Amniotic stem cell (primary cell): Measurements from ENCODE around the gene XIRP1.

Experiments used
- DNase-seq: peaks from one replicate; lab custom pipeline; 2025; lab: John Stamatoyannopoulos, UW

The XIRP1 gene

DNA sequence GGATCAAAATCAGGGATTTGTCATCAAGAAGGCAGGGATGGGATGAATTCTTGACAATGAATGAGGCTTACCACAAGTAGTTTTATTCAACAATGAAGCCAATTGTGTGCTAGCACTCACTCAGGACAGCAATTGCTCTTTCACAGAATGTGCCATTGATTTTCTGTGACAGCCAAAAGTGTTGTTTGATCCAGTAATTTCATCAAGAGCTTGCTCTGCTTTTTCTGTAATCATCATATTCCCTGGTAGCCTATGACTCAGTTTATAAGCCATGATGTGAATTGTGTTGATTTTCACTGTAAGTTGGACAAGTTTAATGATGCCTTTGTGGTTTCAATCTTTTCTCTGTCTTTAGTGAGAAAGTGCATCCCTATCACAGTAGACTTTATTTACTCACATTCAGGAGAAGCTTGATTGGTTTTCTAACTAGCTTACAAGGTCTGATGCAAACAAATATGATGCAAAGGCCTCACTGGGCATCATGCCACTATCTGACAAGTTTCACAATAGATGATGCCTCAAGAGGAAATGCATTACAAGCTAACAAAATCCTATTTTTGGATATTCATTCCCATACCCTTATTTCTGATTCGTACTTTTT lies 25.4 kb downstream of the XIRP1 start:
- peak; percentile 23 for DNase-seq

DNA sequence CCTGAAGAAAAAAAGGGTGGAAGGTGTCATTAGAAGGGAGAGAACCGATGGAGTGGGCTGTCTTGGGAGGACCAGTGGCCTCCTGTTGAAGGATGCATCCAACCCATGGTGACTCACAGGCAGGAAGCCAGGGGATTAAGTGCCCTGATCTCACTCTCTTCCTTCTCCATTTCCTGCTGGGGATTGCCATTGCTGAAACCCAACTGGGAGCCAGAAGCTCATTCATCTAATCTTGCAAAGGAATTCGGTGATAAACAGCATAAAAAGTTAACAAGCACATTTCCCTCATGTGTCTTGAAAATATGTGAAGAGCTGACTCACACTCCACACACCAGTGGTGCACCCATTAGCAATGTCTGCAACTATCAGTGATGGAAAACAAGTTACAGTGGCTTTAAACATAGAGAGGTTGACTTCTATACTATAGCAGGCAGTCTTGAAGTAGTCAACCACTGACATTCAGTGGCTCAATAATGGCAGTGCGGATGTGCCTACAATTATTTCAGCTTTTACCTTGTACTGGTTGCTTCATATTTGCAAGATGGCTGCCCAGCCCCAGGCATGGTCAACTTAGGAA lies 26.2 kb downstream of the XIRP1 start:
- peak; percentile 68 for DNase-seq

DNA sequence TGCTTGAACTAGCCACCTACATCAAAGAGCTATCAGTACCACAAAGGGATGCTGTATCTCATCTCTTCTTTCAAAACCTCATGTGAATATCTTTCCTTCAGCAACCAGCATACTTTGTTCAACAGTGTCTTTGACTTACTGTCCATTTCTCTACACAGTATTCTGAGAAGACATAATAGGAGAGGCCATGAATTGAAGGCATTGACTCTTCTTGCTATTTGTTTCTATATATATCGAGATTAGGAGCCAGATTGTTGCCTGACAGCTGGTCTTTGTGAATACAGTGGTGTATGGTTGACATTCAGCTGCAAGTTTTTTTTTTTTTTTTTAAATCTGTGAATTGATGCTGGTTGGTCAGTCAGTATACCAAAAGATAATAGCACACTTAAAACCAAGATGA lies 26.9 kb downstream of the XIRP1 start:
- DNase-seq: no peak

DNA sequence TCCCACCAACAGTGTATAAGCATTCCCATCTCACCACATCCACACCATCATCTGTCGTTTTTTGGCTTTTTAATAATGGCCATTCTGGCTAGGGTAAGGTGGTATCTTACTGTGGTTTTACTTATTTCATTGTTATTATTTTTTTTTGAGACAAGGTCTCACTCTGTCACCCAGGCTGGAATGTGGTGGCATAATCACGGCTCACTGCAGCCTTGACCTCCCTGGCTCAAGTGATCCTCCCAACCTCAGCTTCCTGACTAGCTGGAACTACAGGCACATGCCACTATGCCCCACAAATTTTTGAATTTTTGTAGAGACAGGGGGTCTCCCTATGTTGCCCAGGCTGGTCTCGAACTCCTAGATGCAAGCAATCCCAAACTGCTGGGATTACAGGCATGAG lies 28.0 kb downstream of the XIRP1 start:
- no peak for DNase-seq

DNA sequence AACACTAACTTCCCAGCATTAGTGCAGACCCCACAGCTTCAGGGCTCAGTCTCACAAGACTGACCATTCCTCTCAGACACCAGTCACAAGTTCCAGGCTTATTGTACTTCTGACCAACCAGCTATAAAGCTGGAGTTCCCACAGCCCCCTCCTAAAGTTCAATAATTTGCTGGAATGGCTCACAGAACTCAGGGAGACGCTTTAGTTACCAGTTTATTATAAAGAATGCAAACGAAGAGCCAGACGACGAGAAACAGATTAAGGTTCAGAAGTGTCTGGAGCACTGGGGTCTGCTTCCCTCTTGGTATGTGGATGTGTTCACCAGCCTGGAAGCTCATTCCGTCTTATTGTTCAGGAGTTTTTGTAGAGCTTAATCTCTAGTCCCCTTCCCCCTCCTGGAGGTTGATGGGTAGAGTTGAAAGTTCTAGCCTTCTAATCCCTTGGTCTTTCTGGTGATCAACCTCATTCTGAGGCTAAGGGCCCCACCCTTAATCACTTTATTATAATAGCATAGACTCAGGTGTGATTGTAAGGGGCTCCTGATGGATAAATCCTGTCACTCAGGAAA lies 34.2 kb downstream of the XIRP1 start:
- no peak for DNase-seq

DNA sequence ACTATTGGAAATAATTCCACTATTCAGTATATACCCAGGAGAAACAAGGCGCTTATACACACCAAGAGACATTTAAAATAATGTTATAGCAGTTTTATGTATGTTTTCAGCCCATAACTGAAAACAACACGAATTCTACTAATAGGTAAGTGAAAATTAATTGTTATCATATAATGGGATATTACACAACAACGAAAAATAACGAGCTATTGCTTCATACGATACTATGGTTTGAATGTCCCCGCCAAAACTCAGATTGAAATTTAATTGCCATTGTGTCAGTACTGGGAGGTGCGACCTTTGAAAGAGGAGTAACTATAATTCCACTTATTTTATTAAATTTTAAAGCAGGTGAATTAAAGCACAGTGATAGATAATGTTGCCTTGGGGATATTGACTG lies 35.0 kb downstream of the XIRP1 start:
- no peak for DNase-seq

DNA sequence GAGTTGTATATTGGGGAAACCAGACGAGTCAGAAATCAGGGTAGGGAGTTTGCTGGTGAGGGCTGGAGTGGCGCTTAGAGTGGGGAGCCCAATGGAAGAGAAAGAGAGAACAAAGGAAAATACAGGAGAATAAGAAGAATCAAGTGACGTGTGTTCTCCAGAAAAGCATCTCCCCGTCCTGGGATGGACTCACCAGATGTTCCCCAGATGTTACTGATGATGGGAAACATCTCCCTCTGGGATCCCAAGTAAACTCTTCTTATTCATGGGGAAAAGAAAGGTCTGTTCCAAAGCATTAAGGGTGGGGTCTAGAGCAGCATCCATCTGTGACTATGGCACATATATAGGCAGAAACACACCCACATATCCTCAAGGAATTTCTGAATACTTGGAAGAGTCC lies 36.0 kb downstream of the XIRP1 start:
- DNase-seq: no peak

DNA sequence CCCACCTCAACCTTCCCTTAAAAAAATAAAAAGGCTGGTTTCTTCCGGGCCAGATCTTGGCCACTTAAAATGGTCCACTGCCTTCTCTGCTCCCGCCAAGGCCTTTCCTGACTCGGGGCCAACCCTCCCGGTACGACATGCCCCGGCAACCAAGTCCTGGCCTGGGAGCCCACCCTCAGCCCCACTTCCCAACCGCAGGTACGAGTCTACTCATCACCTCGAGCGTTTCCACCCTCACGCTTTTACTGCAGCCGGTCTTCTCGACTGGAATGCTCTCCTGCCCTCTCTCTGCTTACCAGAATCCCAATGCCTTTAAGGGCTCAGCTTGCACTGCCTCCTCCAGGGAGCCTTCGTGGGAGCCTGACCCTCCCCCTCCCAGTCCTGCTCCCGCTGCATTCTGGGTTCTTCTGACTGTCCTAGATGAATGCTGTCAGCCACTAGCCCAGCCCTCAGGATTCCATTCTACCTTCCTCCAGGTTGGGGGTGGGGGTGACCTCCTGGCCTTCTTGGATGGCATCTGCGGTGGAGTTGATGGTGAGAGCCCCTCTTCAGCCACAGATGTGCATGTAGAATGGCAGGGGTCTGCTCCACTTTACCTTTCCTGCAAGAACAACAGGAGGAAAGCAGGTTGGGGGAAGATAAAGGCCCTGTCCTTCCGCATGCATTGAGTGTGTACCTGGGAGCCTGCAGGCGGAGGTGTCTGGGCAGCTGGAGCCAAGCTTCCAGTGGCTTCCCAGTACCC lies 37.9 kb downstream of the XIRP1 start:
- DNase-seq: no peak

DNA sequence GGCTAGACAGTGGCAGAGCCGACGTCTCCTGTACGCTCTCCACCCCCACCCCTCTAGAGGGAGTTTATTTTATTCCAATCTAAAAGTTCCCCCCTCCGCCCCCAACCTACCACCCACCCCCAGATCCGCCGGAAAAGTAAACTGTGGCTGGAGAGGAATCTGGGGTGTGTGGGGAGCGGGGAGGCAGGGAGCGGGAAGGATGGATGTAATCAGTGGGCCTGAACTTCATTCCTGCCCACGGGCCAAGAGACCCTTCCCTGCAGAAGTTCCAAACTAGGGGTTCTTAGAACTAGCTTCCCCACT lies 38.5 kb downstream of the XIRP1 start:
- no peak for DNase-seq

DNA sequence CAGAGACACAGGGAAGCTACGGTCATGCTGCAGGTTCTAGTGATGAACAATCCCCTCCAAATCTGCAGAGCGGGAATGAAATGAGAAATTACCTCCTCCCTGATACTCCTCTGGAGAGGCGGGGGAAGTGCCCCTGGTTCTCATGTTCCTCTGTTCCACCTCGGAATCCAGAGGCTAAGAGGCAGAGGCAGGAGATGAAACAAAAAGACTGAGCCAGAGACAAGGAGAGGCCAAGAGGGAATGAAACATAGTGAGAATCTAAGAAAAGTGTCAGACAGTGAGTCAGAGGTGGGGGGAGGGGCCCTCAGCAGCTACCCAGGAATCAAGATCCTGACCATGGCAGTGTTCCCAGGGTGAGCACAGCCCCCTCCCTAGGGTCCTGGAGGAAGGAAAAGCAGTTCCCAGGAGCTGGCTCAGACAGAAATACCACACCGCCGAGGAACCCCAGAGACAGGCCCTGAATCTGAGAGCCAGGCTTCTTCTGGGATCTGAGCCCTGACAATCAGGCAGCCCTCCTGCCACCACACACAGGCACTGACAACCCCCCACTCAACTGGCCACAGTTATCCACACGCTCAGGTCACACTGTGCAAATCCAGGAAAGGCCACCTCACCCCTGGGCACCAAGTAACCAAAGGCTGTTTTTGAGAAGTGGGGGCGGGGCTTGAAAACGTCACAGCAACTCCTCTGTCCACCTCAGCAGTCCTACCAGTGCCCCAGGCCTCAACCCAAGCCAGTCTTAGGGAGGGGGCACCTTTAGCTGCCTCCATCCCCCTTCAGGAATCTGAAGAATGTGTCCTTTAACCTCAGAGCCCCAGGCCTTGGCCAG lies 41.4 kb downstream of the XIRP1 start:
- peak; percentile 85 for DNase-seq

DNA sequence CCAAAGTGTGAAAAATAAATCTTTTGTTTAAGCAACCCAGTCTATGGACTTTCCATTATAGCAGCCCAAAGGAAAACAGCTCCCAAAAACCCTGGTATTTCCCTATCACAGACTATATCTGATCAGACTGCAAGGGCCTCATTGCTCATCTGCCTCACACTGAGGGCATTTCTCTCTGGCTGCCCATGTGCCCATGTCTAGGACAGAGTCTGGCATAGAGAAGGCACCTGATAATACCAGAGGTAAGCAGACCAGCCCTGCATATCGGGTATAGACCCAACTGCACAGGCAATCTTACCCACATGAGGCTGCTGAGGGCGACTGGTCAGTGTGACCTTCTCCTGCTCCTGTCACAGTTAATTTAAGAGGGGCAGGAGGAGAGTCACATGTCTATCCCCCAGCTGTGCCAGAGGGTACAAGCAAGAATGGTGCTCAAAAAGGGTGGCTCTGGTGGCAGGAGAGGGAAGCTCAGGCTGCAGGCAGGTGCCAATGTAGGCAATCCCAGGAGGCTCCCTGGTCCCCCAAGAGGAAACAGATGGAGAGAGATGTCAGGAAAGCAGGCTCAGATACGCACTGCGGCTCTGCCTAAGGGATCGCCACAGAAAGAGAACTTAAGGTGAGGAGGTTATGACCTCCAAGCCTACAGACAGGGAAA lies 42.1 kb downstream of the XIRP1 start:
- DNase-seq: no peak

DNA sequence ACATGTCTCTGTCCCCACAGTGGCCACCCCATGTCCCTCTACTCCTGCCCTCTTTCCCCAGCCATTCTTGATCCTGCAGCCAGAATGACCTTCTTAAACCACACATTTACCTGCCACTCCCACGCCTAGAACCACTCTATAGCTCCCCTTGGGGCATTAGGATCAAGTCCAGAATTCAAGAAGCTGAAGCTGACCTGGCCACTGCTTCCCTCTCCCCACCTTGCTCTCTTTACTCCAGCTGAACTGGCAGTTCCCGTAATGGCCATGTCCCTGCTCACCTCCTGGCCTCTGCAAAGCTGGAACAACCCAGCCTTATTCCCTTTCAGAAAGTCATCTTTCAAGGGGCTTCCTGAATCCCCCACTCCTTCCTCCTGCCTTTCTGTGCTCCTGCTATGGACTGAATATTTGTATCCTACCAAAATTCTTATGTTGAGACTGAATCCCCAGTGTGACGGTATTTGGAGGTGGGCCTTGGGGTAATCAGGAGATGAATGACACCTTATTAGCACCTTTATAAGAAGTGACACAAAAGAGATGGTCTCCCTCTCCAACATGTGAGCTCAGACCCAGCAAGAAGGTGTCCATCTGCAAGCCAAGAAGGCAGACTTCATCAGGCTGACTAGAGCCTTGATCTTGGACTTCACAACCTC lies 42.8 kb downstream of the XIRP1 start:
- no peak for DNase-seq

DNA sequence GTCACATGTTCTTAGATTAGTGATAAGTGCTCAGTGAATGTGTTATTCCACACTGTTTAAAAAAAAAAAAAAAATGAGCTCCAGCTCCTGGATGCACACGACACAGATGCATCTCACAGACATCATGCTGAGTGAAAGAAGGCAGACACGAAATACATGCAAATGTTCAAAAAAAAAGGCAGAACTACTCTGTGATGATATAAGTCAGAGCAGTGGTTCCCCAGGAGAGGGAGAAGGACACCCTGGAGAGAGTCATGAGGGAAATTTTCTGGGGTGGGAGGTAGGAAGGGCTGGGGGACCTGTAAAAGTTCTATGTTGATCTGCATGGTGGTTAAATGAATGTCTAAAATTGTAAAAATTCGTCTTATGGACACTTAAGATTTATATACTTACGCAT lies 43.3 kb downstream of the XIRP1 start:
- DNase-seq: no peak

DNA sequence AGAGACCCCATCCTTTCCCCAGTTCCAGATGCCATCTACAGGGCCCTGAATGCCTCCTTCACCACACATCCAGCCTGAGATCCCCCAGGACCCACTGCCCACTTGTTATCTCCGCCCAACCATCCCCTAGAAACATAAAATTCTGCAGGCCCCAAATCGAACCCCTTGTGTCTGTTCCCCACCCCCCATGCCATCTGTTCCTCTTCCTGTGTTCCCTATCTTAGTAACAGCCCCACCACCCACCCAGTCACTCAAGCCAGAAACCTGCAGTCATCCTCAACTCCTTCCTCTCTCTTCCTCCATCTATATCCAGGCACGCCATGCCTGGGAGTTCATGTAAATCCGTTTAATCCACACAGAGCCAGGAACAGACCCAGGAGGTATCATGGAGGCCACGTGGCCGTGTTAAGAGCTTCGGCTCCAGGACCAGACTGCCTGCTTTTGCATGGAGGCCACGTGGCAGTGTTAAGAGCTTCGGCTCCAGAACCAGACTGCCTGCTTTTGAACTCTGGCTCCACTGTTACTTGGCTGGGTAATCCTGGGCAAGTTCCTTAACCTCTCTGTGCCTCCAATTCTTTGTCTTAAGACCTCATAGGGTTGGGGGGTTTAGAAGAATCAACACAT lies 43.8 kb downstream of the XIRP1 start:
- DNase-seq: no peak

DNA sequence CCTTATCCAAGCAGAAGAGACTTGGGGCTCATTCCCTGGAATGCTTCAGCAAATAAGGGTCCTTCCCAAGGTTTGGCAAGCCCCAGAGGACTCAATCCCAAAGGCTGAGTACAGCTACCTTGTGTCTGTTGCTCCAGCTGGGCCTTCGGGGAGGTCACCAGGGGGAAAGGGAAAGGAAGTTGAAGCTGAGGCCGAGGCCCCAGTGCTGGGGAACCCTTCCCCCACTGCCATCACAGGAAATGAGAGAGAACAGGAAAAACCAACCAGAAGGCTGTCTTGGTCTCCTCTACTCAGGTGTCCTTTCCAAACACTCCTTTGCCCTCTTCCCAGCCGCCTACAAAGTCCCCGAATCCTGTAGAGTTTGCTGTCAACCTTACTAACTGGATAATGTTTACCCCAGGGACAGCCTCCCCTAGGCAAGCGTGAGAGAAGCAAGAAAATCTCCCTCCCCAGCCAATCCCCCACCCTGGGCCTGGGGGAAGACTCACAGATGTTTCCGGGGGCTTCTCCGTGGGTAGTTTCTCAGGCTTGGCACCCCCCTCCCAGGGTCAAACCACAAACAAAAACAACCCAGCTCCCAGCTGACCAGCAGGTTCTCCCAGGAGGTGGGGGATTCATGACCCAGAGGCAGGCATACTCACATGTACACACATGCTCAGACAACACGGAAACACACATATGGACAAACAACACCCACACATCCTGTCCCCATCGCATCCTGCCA lies 44.5 kb downstream of the XIRP1 start:
- DNase-seq: no peak

DNA sequence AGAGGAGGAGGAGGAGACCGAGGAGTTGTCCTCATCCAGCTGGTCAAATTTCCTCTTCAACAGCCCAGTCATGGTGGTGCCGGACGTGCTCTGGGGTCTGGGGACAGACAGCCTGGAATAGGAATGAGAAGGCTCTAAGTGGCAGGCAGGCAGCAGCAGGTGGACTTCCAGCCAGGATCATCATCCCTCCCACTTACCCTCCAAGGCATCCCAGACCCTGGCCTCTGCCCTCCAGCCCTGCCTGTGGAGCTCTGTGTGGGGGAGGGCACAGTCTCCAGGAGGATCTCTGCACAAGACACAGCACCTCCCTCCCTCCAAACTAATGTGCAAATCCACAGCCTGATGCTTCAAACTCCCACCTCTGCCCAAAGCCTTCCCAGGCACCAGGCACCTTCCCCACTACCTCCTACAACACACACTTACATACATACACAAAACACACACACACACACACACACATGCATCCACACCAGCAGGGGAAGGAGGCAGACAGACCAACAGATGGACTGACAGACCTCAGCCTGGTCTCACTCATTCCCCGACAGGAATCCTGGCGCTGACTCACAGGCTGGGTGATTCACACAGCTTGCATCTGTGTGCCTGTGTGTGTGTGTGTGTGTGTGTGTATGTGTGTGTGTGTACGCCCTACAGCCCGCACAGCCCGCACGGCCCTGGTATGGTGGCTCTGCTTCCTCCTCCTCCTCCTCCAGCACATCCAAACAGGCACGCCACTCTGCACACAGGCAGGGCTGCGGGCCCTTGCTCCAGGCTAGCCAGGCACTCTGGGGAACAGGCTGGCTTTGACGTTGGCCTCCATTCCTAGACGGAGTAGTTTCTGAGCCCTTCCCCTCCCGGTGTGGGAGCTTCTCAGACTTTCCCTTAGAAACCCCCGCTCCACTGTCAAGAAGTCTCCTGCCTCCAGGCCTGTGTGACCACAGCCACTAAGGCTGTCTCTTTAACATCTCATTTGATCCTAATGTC lies 45.5 kb downstream of the XIRP1 start:
- peak; percentile 90 for DNase-seq

DNA sequence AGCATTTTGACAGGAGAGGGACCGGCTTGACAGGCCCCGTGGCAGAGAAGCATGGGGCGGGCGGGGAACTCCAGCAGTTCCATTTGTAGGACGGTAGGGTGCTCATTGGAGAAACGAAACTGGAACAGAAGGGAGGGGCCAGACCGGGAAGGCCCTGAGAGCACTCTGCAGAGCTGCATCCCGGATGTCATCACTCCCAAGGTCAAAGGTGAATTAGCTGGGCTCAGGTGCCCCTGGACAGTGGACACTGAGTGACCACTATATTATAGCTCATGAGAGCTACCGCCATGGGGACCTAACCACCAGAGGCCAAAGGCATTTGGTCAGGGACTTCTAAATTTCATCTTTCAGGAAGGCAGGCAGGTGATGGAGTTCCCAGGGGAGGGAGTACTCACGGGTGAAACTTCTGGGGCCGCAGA lies 46.3 kb downstream of the XIRP1 start:
- no peak for DNase-seq

DNA sequence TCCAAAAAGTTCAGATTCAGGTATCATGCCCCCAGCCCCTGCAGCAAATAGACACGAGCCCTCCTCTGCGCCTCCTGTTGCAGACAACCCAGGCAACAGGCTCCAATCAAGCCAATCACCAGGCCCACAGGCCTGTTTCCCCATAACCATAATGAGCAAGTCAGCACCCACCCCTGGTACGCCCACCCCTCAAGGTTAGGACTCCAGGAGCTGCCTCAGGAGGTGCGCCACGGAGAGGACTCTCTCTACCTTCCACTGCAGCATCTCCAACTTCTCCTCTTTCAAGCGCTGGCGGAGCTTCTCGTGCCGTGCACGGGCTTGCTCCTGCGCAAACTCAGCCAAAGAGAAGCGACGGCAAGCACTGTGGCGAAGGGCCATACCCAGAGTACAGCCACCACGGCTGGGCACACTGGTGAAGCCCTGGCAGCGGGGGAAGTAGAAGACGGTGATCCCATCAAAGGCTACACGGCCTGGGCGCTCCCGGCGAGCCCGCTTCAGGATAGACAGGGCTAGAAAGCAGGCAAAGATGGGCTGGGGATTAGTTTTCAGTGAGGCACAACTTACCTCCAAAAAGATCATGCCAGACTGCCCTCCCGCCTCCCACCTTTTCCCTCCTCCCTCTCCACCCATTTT lies 47.5 kb downstream of the XIRP1 start:
- no peak for DNase-seq
